Naive thymus-derived CD4-positive, alpha-beta T cell (primary cell): ENCODE measurements around the gene FAT1. TPM values are rescaled to one million over a fixed set of nuclear protein-coding genes. Genes with fewer than 3 reads are reported as not detected.

Experiments
- ATAC-seq: fragments of 150-1000 bp; cut with Tn5 transposase; 2 replicates; pipeline ENCODE4 v1.10.0; 2021; ENCODE audit warnings: mild to moderate bottlenecking, moderate library complexity
- CTCF ChIA-PET: fragments of 350-600 bp; sonication (Branson Sonifier 250); formaldehyde crosslinking; loops from one replicate; lab custom pipeline; 2021; ENCODE audit warnings: antibody characterized with exemption; lab: Charles Lee
- POLR2A ChIA-PET: fragments of 350-600 bp; sonication (Branson Sonifier 250); formaldehyde crosslinking; loops from one replicate; lab custom pipeline; 2021; ENCODE audit warnings: antibody characterized with exemption, inconsistent platforms; lab: Charles Lee
- DNase-seq, 9 donors: peaks; one replicate each; pipeline versions ENCODE4 v3.0.0 to v3.0.0-alpha.2; 2020 to 2022; ENCODE audit warnings: mixed read lengths in 1 of 9
- H3K27ac ChIP-seq: one replicate; pipeline ENCODE4 v1.7.0; 2013; ENCODE audit warnings: mild to moderate bottlenecking, low read depth, low read length, moderate library complexity
- H3K27me3 ChIP-seq, 2 donors: one replicate each; pipeline ENCODE4 v1.7.0; 2013; ENCODE audit warnings: low read length in 2 of 2, mild to moderate bottlenecking in 2 of 2, moderate library complexity in 2 of 2; ENCODE audit not compliant: control insufficient read depth in 2 of 2, insufficient read depth in 2 of 2
- H3K36me3 ChIP-seq, 3 experiments: 1 replicate in 2 of 3; 2 replicates in 1 of 3; pipeline ENCODE4 v1.7.0; 2013; ENCODE audit warnings: low read length in 3 of 3, mild to moderate bottlenecking in 3 of 3, moderate library complexity in 1 of 3; ENCODE audit not compliant: insufficient read depth in 3 of 3, control insufficient read depth in 2 of 3
- H3K4me1 ChIP-seq, 2 donors: one replicate each; pipeline ENCODE4 v1.7.0; 2013; ENCODE audit warnings: low read length in 2 of 2, mild to moderate bottlenecking in 2 of 2, moderate library complexity in 1 of 2; ENCODE audit not compliant: control insufficient read depth in 2 of 2, insufficient read depth in 2 of 2
- H3K4me3 ChIP-seq: 2 replicates; pipeline ENCODE4 v1.7.0; 2013; ENCODE audit warnings: mild to moderate bottlenecking, low read length
- H3K9me3 ChIP-seq, 3 experiments: 1 replicate in 2 of 3; 2 replicates in 1 of 3; pipeline ENCODE4 v1.7.0; 2013; ENCODE audit warnings: low read length in 3 of 3; ENCODE audit not compliant: control insufficient read depth in 2 of 3
- H3K27ac Mint-ChIP-seq, 9 donors: one replicate each; pipeline ENCODE4 v1.8.0; 2020 to 2022; ENCODE audit warnings: mixed read lengths in 9 of 9, mild to moderate bottlenecking in 8 of 9, moderate library complexity in 5 of 9, inconsistent platforms in 2 of 9
- H3K27me3 Mint-ChIP-seq, 5 donors: one replicate each; pipeline ENCODE4 v1.8.0; 2021 to 2022; ENCODE audit warnings: mixed read lengths in 5 of 5, mild to moderate bottlenecking in 1 of 5
- H3K36me3 Mint-ChIP-seq, 5 donors: one replicate each; pipeline ENCODE4 v1.8.0; 2020 to 2022; ENCODE audit warnings: mixed read lengths in 5 of 5, mild to moderate bottlenecking in 3 of 5, inconsistent platforms in 1 of 5
- H3K4me1 Mint-ChIP-seq, 7 donors: one replicate each; pipeline ENCODE4 v1.8.0; 2020 to 2022; ENCODE audit warnings: mixed read lengths in 7 of 7, mild to moderate bottlenecking in 3 of 7, inconsistent platforms in 1 of 7
- H3K4me3 Mint-ChIP-seq, 10 donors: one replicate each; pipeline ENCODE4 v1.8.0; 2020 to 2022; ENCODE audit warnings: mild to moderate bottlenecking in 10 of 10, mixed read lengths in 10 of 10, moderate library complexity in 6 of 10, inconsistent platforms in 2 of 10
- H3K9me3 Mint-ChIP-seq, 11 donors: one replicate each; pipeline ENCODE4 v1.8.0; 2020 to 2022; ENCODE audit warnings: mixed read lengths in 11 of 11, mild to moderate bottlenecking in 4 of 11, inconsistent platforms in 1 of 11, moderate library complexity in 1 of 11
- intact Hi-C, 2 donors: fragments of 100-400 bp; cut with micrococcal nuclease; formaldehyde crosslinking; loops; one replicate each; pipeline ENCODE4 v1.15.1; 2023
- polyA plus RNA-seq, 2 donors: library from polyadenylated mRNA; unstranded; fragments of 300-500 nt; fragmentation: Illumina TruSeq; gene quantifications; one replicate each; pipeline ENCODE4 v1.2.3, GENCODE V29; 2021
- total RNA-seq, 6 experiments: library from RNA in 5 of 6; stranded (reverse) in 5 of 6; gene quantifications; 1 replicate in 5 of 6; 2 replicates in 1 of 6; pipeline ENCODE4 v1.2.3 and lab custom pipeline; 2021 to 2026

FAT1 gene
- total and polyA plus RNA-seq, 7 experiments from 2014 or later: 0.05 TPM; not detected in 6

DNA sequence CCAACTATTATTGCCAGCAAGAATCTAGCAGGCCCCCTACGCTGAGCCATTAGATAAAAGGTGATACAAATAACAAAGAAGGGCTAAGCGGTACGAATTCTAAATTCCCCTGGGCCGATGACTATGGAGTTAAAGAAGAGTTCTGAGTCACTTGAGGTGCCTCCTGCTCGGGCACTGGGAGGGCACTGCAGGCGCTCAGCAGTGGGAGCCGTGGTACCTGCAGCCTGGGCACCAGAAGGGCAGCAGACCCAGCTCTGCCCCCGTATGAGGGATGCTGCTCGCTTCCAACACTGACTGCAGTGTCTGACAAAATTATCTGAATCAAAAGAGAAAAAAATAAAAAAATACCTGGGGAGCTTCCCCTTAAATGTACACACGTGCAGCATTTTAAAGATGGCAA, 124.2 kb downstream of the FAT1 start:
- H3K9me3 ChIP-seq: no peaks in the 10 kb centered on the region
- H3K4me3 ChIP-seq: no peak overlapping the region
- peaks cover 0 to 9% (median 0%) of the 10 kb centered on the region in 11 donors for H3K9me3 Mint-ChIP-seq
- H3K4me1 ChIP-seq: no peaks in the 10 kb centered on the region
- no peak overlapping the region for H3K27ac Mint-ChIP-seq
- peaks cover 0 to 15% (median 4%) of the 10 kb centered on the region in 5 donors for H3K27me3 Mint-ChIP-seq
- intact Hi-C loops: no loop called here
- no peaks in the 10 kb centered on the region for H3K36me3 Mint-ChIP-seq
- H3K4me3 Mint-ChIP-seq: no peak overlapping the region
- POLR2A ChIA-PET: no interaction called here
- no peak for DNase-seq
- ATAC-seq: no peak
- CTCF ChIA-PET: no interaction called here
- H3K4me1 Mint-ChIP-seq: no peaks in the 10 kb centered on the region
- H3K27ac ChIP-seq: no peak overlapping the region
- no peaks in the 10 kb centered on the region for H3K27me3 ChIP-seq
- no peaks in the 10 kb centered on the region for H3K36me3 ChIP-seq

DNA sequence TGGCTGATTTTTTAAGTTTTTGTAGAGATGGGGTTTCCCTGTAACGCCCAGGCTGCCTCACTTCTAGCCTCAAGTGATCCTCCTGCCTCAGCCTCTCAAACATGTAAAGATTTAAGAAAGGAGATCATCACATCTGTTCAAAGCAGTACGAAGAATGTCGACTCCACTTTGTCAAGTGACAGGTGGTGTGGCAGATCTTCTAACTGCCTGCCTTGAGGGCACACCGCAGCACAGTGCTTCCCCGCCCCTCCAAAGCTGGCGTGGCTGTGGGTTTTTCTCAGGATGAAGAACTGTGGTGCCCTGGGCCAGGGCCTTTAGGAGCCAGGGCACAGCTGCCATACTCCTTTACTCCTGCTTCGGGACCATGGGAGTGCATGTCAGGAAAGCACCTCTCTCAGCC, 125.0 kb downstream of the FAT1 start:
- ATAC-seq (no peak), DNase-seq (no peak)
- Histone ChIP-seq H3K27ac (no peak overlapping the region), H3K4me1 (no peaks in the 10 kb centered on the region), H3K9me3 (no peaks in the 10 kb centered on the region), H3K4me3 (no peak overlapping the region), H3K36me3 (no peaks in the 10 kb centered on the region), H3K27me3 (no peaks in the 10 kb centered on the region)
- H3K27ac Mint-ChIP-seq: no peak overlapping the region
- no peaks in the 10 kb centered on the region for H3K36me3 Mint-ChIP-seq
- no peaks in the 10 kb centered on the region for H3K4me1 Mint-ChIP-seq
- intact Hi-C loops: no loop called here
- ChIA-PET POLR2A (no interaction called here), CTCF (no interaction called here)
- H3K27me3 Mint-ChIP-seq: peaks cover 0 to 15% (median 0%) of the 10 kb centered on the region in 5 donors
- no peak overlapping the region for H3K4me3 Mint-ChIP-seq
- peaks cover 0 to 4% (median 0%) of the 10 kb centered on the region in 11 donors for H3K9me3 Mint-ChIP-seq

DNA sequence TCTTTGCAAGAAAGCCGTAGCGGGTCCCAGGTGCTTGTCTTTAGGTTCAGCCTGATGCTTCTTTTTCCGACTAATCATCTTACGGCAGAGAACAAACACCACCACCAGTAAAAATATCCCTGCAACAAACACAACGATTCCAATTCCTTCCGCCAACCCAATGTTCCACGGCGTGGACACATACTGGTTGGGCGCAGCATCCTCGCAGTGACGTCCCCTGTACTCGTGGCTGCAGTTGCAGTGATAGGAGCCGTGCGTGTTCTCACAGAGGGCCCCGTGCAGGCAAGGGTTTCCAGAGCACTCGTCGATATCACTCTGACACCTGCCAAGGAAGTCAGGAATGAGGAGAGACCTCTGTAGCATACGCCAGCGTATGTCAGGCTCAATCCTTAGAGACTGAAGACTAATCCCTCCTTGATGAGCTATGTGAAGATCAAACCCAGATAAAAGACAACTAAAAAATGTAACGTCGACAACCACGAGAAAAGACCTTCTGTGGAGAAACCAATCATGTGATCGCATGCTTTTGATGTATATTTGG, 126.7 kb downstream of the FAT1 start:
- H3K4me1 Mint-ChIP-seq: no peaks in the 10 kb centered on the region
- DNase-seq (no peak), ATAC-seq (no peak)
- Histone ChIP-seq H3K27me3 (no peaks in the 10 kb centered on the region), H3K4me3 (no peak overlapping the region), H3K9me3 (no peaks in the 10 kb centered on the region), H3K4me1 (no peaks in the 10 kb centered on the region), H3K27ac (no peak overlapping the region), H3K36me3 (no peaks in the 10 kb centered on the region)
- H3K27me3 Mint-ChIP-seq: peaks cover 0 to 20% (median 4%) of the 10 kb centered on the region in 5 donors
- H3K9me3 Mint-ChIP-seq: no peaks in the 10 kb centered on the region
- ChIA-PET POLR2A (no interaction called here), CTCF (no interaction called here)
- H3K4me3 Mint-ChIP-seq: no peak overlapping the region
- H3K36me3 Mint-ChIP-seq: no peaks in the 10 kb centered on the region
- intact Hi-C loops: no loop called here
- no peak overlapping the region for H3K27ac Mint-ChIP-seq

DNA sequence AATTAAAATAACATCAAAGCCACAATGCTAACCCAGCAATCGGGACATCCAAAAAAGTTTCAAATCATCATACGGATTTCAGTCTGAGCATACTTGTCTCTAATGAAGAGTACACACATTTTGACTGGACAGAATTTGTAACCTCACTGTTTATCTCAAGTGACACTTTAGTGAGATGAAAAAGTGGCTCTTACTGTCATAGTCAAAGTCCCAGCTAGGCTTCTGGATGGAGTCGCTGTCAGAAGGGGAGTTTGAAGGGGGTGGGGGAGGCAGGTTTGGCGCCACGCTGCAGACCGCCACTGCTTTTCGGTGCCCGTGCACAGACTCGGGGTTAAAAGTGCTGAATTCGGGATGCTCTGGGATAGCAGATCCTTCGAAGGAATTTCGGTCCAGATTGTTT, 127.3 kb downstream of the FAT1 start:
- no peak overlapping the region for H3K4me3 ChIP-seq
- H3K36me3 ChIP-seq: no peaks in the 10 kb centered on the region
- POLR2A ChIA-PET: no interaction called here
- DNase-seq (no peak), ATAC-seq (no peak)
- H3K4me1 ChIP-seq: no peaks in the 10 kb centered on the region
- no peaks in the 10 kb centered on the region for H3K4me1 Mint-ChIP-seq
- H3K9me3 Mint-ChIP-seq: no peaks in the 10 kb centered on the region
- CTCF ChIA-PET: no interaction called here
- H3K4me3 Mint-ChIP-seq: no peak overlapping the region
- no peak overlapping the region for H3K27ac Mint-ChIP-seq
- H3K27ac ChIP-seq: no peak overlapping the region
- intact Hi-C loops: no loop called here
- H3K9me3 ChIP-seq: no peaks in the 10 kb centered on the region
- H3K27me3 Mint-ChIP-seq: peaks cover 0 to 20% (median 4%) of the 10 kb centered on the region in 5 donors
- H3K36me3 Mint-ChIP-seq: no peaks in the 10 kb centered on the region
- H3K27me3 ChIP-seq: no peaks in the 10 kb centered on the region

DNA sequence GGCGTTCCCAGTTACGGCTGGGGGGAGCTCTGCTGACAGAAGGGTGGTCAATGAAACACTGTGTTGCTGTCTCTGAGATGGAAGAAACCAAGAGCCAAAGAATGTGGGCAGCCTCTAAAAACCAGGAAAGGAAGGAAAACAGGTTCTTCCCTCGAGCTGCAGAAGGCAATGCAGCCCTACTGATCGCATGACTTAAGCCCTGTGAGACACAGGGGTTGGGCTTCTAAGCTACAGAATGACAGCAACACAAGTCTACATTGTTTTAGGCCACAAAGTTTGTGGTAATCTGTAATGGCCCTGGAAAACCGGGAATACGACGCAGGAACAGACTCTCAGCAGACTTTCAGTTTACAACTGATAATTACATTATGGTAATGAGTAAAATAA, 130.1 kb downstream of the FAT1 start:
- intact Hi-C loops: no loop called here
- H3K4me1 Mint-ChIP-seq: no peaks in the 10 kb centered on the region
- no peak overlapping the region for H3K4me3 Mint-ChIP-seq
- DNase-seq (no peak), ATAC-seq (no peak)
- Histone ChIP-seq H3K9me3 (no peaks in the 10 kb centered on the region), H3K36me3 (no peaks in the 10 kb centered on the region), H3K27me3 (no peaks in the 10 kb centered on the region), H3K4me3 (no peak overlapping the region), H3K4me1 (no peaks in the 10 kb centered on the region), H3K27ac (no peak overlapping the region)
- no peak overlapping the region for H3K27ac Mint-ChIP-seq
- ChIA-PET CTCF (no interaction called here), POLR2A (no interaction called here)
- H3K9me3 Mint-ChIP-seq: no peaks in the 10 kb centered on the region
- H3K36me3 Mint-ChIP-seq: no peaks in the 10 kb centered on the region
- peaks cover 0 to 9% (median 4%) of the 10 kb centered on the region in 5 donors for H3K27me3 Mint-ChIP-seq

DNA sequence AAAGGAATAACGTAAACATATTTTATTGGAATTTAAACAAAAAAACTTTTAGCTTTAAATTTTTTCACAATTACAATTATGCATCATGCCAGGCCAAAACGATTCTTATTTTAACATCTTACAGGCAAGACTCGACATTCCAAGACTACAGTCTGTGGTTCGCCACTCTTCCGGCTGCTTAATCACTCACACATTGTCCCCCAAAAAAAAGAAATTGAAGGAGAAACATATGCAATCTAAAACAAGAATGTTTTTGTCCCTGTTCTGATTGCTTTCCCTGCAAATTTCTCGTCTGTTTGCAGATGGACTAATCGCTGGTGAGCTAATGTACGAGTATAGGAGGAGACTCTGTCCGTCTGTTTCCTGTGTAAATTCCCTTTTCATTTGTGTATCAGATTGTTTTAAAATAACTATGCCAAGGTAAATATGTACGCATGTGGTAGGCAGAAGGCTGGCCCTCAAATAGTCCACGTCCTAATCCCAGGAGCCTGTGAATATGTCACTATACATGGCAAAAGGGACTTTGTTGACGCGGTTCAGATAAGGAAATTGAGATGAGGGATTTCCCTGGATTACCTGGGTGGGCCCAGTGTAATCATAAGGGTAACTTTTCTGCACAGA, 130.6 kb downstream of the FAT1 start:
- Histone ChIP-seq H3K4me3 (no peak overlapping the region), H3K9me3 (no peaks in the 10 kb centered on the region), H3K36me3 (no peaks in the 10 kb centered on the region), H3K27ac (no peak overlapping the region), H3K27me3 (no peaks in the 10 kb centered on the region), H3K4me1 (no peaks in the 10 kb centered on the region)
- DNase-seq: no peak
- no peaks in the 10 kb centered on the region for H3K9me3 Mint-ChIP-seq
- H3K27me3 Mint-ChIP-seq: peaks cover 0 to 9% (median 4%) of the 10 kb centered on the region in 5 donors
- ChIA-PET POLR2A (no interaction called here), CTCF (no interaction called here)
- H3K27ac Mint-ChIP-seq: no peak overlapping the region
- no peak for ATAC-seq
- no peaks in the 10 kb centered on the region for H3K4me1 Mint-ChIP-seq
- H3K4me3 Mint-ChIP-seq: no peak overlapping the region
- intact Hi-C loops: no loop called here
- H3K36me3 Mint-ChIP-seq: no peaks in the 10 kb centered on the region

DNA sequence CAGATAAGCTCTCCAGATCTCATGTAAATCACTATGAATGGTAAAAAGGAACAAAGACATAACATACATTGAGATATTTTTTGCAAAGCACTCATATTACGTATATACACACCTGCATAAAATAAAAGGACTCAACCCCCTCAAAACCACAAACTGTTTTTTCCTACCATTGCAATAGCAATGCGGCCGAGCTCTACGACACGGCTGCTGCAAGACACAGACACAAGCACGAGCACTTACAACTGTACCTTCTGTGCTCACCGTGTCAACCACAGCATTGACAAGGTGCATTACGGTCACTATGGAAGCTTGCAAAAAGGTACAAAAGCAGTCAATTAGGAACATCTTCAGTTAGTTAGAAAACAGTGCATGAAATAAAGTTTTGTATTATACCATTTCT, 131.2 kb downstream of the FAT1 start:
- H3K9me3 ChIP-seq: no peaks in the 10 kb centered on the region
- H3K4me1 ChIP-seq: no peaks in the 10 kb centered on the region
- no peak overlapping the region for H3K27ac ChIP-seq
- H3K9me3 Mint-ChIP-seq: no peaks in the 10 kb centered on the region
- H3K36me3 Mint-ChIP-seq: no peaks in the 10 kb centered on the region
- H3K4me3 Mint-ChIP-seq: no peak overlapping the region
- no peak for DNase-seq
- no peak overlapping the region for H3K4me3 ChIP-seq
- no peaks in the 10 kb centered on the region for H3K27me3 ChIP-seq
- ChIA-PET POLR2A (no interaction called here), CTCF (interaction anchor here (1.0 kb wide), 1 partner anchor 11 kb away, joined by 4 read pairs; no protein-coding TSS in a partner anchor)
- intact Hi-C loops: no loop called here
- no peak for ATAC-seq
- H3K36me3 ChIP-seq: no peaks in the 10 kb centered on the region
- H3K4me1 Mint-ChIP-seq: no peaks in the 10 kb centered on the region
- no peak overlapping the region for H3K27ac Mint-ChIP-seq
- peaks cover 0 to 9% (median under 1%) of the 10 kb centered on the region in 5 donors for H3K27me3 Mint-ChIP-seq
